Prostate gland (tissue), 2 donors: ENCODE measurements around the gene GJD2. TPM values are rescaled to one million over a fixed set of nuclear protein-coding genes. Genes with fewer than 3 reads are reported as not detected.

Experiments
- DNase-seq: peaks from one replicate; pipeline ENCODE4 v3.0.0-alpha.2; 2019; ENCODE audit warnings: low spot score
- H3K27ac ChIP-seq, 2 donors: fragments of 200-600 bp; sonication (generic); 2 replicates each; pipeline ENCODE4 v1.5.1; 2017 to 2019
- H3K27me3 ChIP-seq: fragments of 200-600 bp; sonication (generic); replicated peaks from 2 replicates; pipeline ENCODE4 v1.5.1; 2019; ENCODE audit not compliant: insufficient read depth
- H3K36me3 ChIP-seq, 2 donors: fragments of 200-600 bp; sonication (generic); 1 replicate in 1 of 2; 2 replicates in 1 of 2; pipeline versions ENCODE4 v1.5.1 to v1.8.1; 2017 to 2019
- H3K4me1 ChIP-seq: fragments of 200-600 bp; sonication (generic); replicated peaks from 2 replicates; pipeline ENCODE4 v1.5.1; 2019
- H3K4me3 ChIP-seq, 2 donors: fragments of 200-600 bp; sonication (generic); 2 replicates each; pipeline ENCODE4 v1.5.1; 2017 to 2019
- H3K9me3 ChIP-seq: fragments of 200-600 bp; sonication (generic); 2 replicates; pipeline ENCODE4 v1.5.1; 2017
- POLR2A ChIP-seq: fragments of 450-650 bp; IDR thresholded peaks from one replicate; pipeline ENCODE4 v1.6.1; 2016; ENCODE audit warnings: antibody characterized with exemption, mild to moderate bottlenecking
- POLR2AphosphoS5 ChIP-seq: sonication (generic); formaldehyde crosslinking; IDR thresholded peaks from one replicate; pipeline ENCODE4 v1.6.1; 2017; ENCODE audit warnings: antibody characterized with exemption
- WGBS: methylation state at CpG from one replicate; pipeline ENCODE4 v1.1.5; 2018; 5-methylcytosine and 5-hydroxymethylcytosine counted together
- intact Hi-C: fragments of 100-400 bp; cut with DNase I; formaldehyde crosslinking; loops from one replicate; pipeline ENCODE4 v1.14.2; 2022
- total RNA-seq, 2 donors: library from RNA; depleted of rRNA; stranded (reverse); fragments of >200 nt; gene quantifications; one replicate each; pipeline ENCODE4 v1.1.0, GENCODE V29; 2016
- TF ChIP-seq, protein P1 (sequence below), 4 experiments: fragments of 200-600 bp in 2 of 4; fragments of 450-650 bp in 2 of 4; sonication (generic) in 2 of 4; IDR thresholded peaks; 1 replicate in 3 of 4; 2 replicates in 1 of 4; pipeline ENCODE4 v1.5.1; 2016 to 2019; ENCODE audit warnings: antibody characterized with exemption in 4 of 4, mild to moderate bottlenecking in 2 of 4, moderate library complexity in 2 of 4

Gene GJD2
- total RNA-seq, 2 donors from 2014 or later, result not detected

DNA sequence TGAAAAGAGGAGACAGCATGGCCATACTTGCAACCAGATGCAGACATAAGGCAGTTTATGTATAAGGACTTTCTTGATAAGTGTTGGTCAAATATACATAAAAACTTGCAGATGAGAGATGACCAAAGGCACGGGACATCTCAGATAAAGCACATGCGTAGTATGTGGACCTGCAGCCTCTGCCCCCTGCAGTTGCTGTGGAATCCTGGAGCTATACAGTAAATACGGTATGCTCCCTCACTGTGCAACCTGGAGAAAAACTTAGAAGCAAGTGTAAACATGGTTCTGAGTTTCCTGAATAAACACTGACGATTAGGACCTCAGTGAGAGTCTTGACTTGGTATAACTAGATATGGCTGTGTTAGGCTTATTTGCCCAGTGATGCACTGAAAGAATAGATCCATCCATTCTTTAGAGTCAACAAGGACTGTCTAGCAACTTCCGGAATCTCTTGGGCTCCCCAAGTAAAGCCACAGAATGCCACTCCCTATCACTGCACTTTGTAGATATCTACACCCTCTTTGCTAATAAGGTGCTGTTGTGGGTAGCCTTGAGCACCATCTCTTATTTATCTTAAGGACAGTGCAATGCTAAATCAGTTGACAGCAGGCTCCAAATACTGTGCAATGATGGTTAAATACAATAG is 40.2 kb downstream of the GJD2 start:
- no peaks in the 10 kb centered on the region for H3K4me1 ChIP-seq
- no peaks in the 10 kb centered on the region for H3K36me3 ChIP-seq
- TF ChIP-seq POLR2AphosphoS5, result no peak
- no peak overlapping the region for H3K4me3 ChIP-seq
- no peak for DNase-seq
- no peaks in the 10 kb centered on the region for H3K9me3 ChIP-seq
- H3K27ac ChIP-seq, result no peak overlapping the region
- no peaks in the 10 kb centered on the region for H3K27me3 ChIP-seq
- intact Hi-C loops, result no loop called here
- WGBS, result 62% methylated on average over 5 of the region's 5 CpGs

DNA sequence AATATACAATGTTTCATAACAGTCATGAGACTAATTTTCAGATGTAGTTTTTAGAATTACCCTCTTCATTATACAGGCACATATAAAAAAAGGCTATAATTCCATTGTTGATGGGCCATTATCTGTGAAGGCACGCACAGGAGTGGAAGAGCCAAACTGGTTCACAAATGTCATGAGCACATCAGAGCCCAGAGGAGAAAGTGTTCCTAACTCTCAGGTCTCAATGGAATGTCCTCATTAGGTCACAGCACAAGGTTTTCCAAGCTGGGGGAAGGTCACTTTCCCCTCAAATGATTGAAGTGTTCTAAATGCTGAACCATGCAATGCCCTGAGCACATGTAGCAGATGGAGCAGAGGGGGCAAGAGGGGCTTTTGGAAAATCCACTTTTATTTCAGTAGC is 41.2 kb downstream of the GJD2 start:
- Histone ChIP-seq H3K27ac (no peak overlapping the region), H3K36me3 (no peaks in the 10 kb centered on the region), H3K9me3 (no peaks in the 10 kb centered on the region), H3K27me3 (no peaks in the 10 kb centered on the region), H3K4me3 (no peak overlapping the region), H3K4me1 (no peaks in the 10 kb centered on the region)
- intact Hi-C loops, result no loop called here
- 62% methylated on average over 1 of the region's 1 CpG for WGBS
- no peak for DNase-seq
- TF ChIP-seq POLR2A, result no peak
- TF ChIP-seq, protein P1, sequence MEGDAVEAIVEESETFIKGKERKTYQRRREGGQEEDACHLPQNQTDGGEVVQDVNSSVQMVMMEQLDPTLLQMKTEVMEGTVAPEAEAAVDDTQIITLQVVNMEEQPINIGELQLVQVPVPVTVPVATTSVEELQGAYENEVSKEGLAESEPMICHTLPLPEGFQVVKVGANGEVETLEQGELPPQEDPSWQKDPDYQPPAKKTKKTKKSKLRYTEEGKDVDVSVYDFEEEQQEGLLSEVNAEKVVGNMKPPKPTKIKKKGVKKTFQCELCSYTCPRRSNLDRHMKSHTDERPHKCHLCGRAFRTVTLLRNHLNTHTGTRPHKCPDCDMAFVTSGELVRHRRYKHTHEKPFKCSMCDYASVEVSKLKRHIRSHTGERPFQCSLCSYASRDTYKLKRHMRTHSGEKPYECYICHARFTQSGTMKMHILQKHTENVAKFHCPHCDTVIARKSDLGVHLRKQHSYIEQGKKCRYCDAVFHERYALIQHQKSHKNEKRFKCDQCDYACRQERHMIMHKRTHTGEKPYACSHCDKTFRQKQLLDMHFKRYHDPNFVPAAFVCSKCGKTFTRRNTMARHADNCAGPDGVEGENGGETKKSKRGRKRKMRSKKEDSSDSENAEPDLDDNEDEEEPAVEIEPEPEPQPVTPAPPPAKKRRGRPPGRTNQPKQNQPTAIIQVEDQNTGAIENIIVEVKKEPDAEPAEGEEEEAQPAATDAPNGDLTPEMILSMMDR (IDR thresholded peaks at IDR 0.05), result no peak
- no peak for TF ChIP-seq POLR2AphosphoS5

DNA sequence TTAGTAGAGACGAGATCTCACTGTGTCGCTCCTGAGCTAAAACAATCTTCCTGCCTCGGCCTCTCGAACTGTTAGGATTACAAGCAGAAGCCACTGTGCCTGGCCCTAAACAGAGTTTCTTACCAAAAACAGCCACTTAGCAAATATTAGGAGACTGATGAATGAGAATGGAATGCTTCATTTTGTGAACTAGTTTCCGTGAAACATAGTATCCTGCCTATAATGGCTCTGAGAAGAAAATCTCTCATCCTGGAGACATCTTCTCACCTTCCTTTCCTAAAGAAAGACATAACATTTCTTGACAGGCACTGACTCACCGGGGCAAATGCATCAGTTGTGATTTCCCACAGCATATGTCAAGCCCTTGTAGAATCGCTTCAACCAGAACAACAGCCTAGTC is 44.9 kb downstream of the GJD2 start:
- 59% methylated on average over 7 of the region's 7 CpGs for WGBS
- H3K9me3 ChIP-seq, result no peaks in the 10 kb centered on the region
- intact Hi-C loops, result loop anchor here (2.0 kb wide), 1 partner anchor 213 kb away; no protein-coding TSS in a partner anchor

DNA sequence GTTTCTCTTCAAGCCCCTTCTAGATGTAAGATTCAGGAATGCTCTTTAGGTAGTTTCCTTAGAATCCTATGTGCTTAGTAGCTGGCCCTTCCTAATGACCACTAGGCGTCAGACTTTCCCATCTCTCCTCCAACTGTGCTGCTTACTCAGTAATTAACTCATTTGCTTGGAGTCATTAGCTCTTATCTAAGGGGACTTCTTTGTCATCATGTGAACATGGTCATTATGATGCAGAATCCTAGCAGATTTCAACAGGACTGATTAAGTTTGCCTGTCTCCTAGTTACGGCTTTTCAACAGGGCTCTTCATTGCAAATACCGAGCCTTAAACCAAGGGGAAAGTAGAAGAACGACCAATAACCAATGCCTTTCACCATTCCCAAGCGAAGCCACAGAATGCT is 46.4 kb downstream of the GJD2 start:
- no peaks in the 10 kb centered on the region for H3K9me3 ChIP-seq
- no peak for DNase-seq
- no peak for TF ChIP-seq POLR2AphosphoS5
- no peak for TF ChIP-seq POLR2A
- TF ChIP-seq, protein P1 (IDR thresholded peaks at IDR 0.05), result peak; percentile 28 to 53 (median 49)
- H3K27me3 ChIP-seq, result no peaks in the 10 kb centered on the region
- no peak overlapping the region for H3K27ac ChIP-seq
- intact Hi-C loops, result loop anchor here (2.0 kb wide), 1 partner anchor 214 kb away; no protein-coding TSS in a partner anchor
- H3K36me3 ChIP-seq, result no peaks in the 10 kb centered on the region
- 48% methylated on average over 5 of the region's 5 CpGs for WGBS
- H3K4me1 ChIP-seq, result no peaks in the 10 kb centered on the region
- no peak overlapping the region for H3K4me3 ChIP-seq

More for the DNA sequence above, 44.9 kb downstream of the GJD2 start:
- no peak overlapping the region for H3K4me3 ChIP-seq
- no peaks in the 10 kb centered on the region for H3K4me1 ChIP-seq
- no peak overlapping the region for H3K27ac ChIP-seq
- DNase-seq, result no peak
- no peaks in the 10 kb centered on the region for H3K36me3 ChIP-seq
- TF ChIP-seq, protein P1 (IDR thresholded peaks at IDR 0.05), result no peak
- TF ChIP-seq POLR2A (no peak), POLR2AphosphoS5 (no peak)
- H3K27me3 ChIP-seq, result no peaks in the 10 kb centered on the region

DNA sequence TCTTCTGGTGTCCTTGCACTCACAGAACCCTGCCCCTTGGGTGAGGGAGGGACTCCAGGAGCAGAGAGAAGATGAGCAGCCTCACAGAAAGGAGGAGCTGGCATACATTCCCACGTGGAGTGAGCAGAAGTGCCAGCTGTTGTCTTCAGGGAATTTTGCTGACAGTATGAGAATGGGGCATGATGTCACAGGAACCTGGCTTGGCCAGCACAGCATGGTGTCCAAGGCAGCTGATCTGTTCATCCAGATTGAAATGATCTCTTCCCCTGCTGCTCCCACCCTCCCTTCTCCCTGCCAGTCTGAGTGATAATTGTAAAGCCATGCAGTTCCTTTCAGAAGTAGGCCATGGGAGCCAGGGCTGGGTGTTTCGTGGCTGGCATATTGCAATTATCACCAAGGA is 53.3 kb downstream of the GJD2 start:
- no peaks in the 10 kb centered on the region for H3K36me3 ChIP-seq
- DNase-seq, result no peak
- no peak overlapping the region for H3K27ac ChIP-seq
- H3K9me3 ChIP-seq, result no peaks in the 10 kb centered on the region
- no peaks in the 10 kb centered on the region for H3K27me3 ChIP-seq
- 43% methylated on average over 2 of the region's 2 CpGs for WGBS
- no peaks in the 10 kb centered on the region for H3K4me1 ChIP-seq
- no peak for TF ChIP-seq POLR2A
- no peak for TF ChIP-seq POLR2AphosphoS5
- TF ChIP-seq, protein P1 (IDR thresholded peaks at IDR 0.05), result no peak
- H3K4me3 ChIP-seq, result no peak overlapping the region
- intact Hi-C loops, result no loop called here

Other genes with a start within 250 kb of the GJD2 start
- gene GOLGA8B, start 171.3 kb downstream of the GJD2 start, total RNA-seq, result 100 to 1,000 TPM in 1 of 2 donors, 10 to 100 TPM in 1; 83.0 to 197 TPM
- 10 to 100 TPM in 1 of 2 donors, 1 to 10 TPM in 1; 9.6 to 21.5 TPM for gene ACTC1, start 40.6 kb upstream of the GJD2 start, total RNA-seq
- gene AQR, start 214.7 kb upstream of the GJD2 start, total RNA-seq, result 10 to 100 TPM; 32.9 to 34.0 TPM
- 10 to 100 TPM; 29.6 to 32.0 TPM for gene ZNF770, start 233.3 kb upstream of the GJD2 start, total RNA-seq